ENCODE measurements around the gene EXTL2. TPM values are rescaled to one million over a fixed set of nuclear protein-coding genes. Genes with fewer than 3 reads are reported as not detected.
A peak's percentile ranks its signal among the peaks of the same experiment; 100 is the strongest.

The EXTL2 gene
- total RNA-seq, 2 donors from 2014 or later, result 12.5 to 17.1 TPM

GRCh38 chr1:100921110-100921706 is 26.6 kb upstream of the EXTL2 start:
- ATAC-seq, result no peak
- Histone ChIP-seq H3K27me3 (no peaks in the 10 kb centered on the region), H3K4me3 (no peak overlapping the region), H3K27ac (no peak overlapping the region), H3K9me3 (peaks cover 0 to 3% (median 0%) of the 10 kb centered on the region in 3 donors), H3K36me3 (replicated peaks in 1 of 2; ENCODE audit: insufficient read depth in 1 of 2, low read depth in 2 of 2) (no peaks in the 10 kb centered on the region), H3K4me1 (no peaks in the 10 kb centered on the region)
- intact Hi-C loops (cut with DNase I), result loop anchor here (10.0 kb wide), 1 partner anchor 364 kb away; no protein-coding TSS in a partner anchor
- 42 to 43% methylated on average over 3 of the region's 3 CpGs for WGBS, 2 donors
- DNase-seq, result no peak
- TF ChIP-seq POLR2A (IDR thresholded peaks at IDR 0.05) (no peak), CTCF (IDR thresholded peaks at IDR 0.05) (peak; percentile 26 to 70 (median 64))

DNA sequence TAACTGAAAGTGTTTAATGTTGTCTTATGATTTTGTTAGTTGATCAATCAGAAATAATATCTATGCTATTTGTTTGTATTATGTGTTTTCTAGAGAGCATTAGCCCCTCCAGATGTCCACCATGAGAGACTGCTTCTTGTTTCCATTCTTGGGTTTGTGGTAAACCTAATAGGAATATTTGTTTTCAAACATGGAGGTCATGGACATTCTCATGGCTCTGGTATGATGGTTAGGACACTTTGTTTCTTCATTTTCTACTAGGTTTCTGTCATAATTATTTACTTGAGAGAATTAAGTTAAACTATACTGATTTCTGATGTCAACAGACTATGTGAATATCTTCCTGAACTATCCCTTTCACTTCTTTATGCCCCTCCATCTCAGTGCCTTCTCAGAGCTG is 17.4 kb upstream of the EXTL2 start:
- TF ChIP-seq POLR2A (IDR thresholded peaks at IDR 0.05) (no peak), CTCF (IDR thresholded peaks at IDR 0.05) (no peak)
- H3K27me3 ChIP-seq, result no peaks in the 10 kb centered on the region
- H3K9me3 ChIP-seq, result no peaks in the 10 kb centered on the region
- H3K4me3 ChIP-seq, result no peak overlapping the region
- peaks cover 0 to 32% of the 10 kb centered on the region in 2 donors for H3K36me3 ChIP-seq (replicated peaks in 1 of 2; ENCODE audit: insufficient read depth in 1 of 2, low read depth in 2 of 2)
- no peaks in the 10 kb centered on the region for H3K4me1 ChIP-seq
- intact Hi-C loops (cut with DNase I), result no loop called here
- no peak overlapping the region for H3K27ac ChIP-seq
- no peak for DNase-seq
- ATAC-seq, result no peak

- peaks cover 0 to 27% of the 10 kb centered on the region in 2 donors for H3K36me3 ChIP-seq (replicated peaks in 1 of 2; ENCODE audit: insufficient read depth in 1 of 2, low read depth in 2 of 2)
- intact Hi-C loops (cut with DNase I), result no loop called here
- no peak overlapping the region for H3K4me3 ChIP-seq
- TF ChIP-seq CTCF (IDR thresholded peaks at IDR 0.05), result no peak
- TF ChIP-seq POLR2A (IDR thresholded peaks at IDR 0.05), result no peak
- ATAC-seq (no peak), DNase-seq (no peak)
- H3K27me3 ChIP-seq, result no peaks in the 10 kb centered on the region
- H3K4me1 ChIP-seq, result no peaks in the 10 kb centered on the region
- no peak overlapping the region for H3K27ac ChIP-seq
- H3K9me3 ChIP-seq, result no peaks in the 10 kb centered on the region
Observed at GRCh38 chr1:100909018-100909417, 14.4 kb upstream of the EXTL2 start.

GRCh38 chr1:100907887-100908286 is 13.2 kb upstream of the EXTL2 start:
- no peaks in the 10 kb centered on the region for H3K4me1 ChIP-seq
- intact Hi-C loops (cut with DNase I), result no loop called here
- WGBS, 2 donors, result 96 to 100% methylated on average over 1 of the region's 1 CpG
- ATAC-seq (no peak), DNase-seq (no peak)
- no peak overlapping the region for H3K27ac ChIP-seq
- no peak for TF ChIP-seq CTCF (IDR thresholded peaks at IDR 0.05)
- no peaks in the 10 kb centered on the region for H3K27me3 ChIP-seq
- H3K9me3 ChIP-seq, result no peaks in the 10 kb centered on the region
- H3K36me3 ChIP-seq (replicated peaks in 1 of 2; ENCODE audit: insufficient read depth in 1 of 2, low read depth in 2 of 2), result peaks cover 0 to 22% of the 10 kb centered on the region in 2 donors
- H3K4me3 ChIP-seq, result no peak overlapping the region

GRCh38 chr1:100905181-100905580 is 10.5 kb upstream of the EXTL2 start:
- intact Hi-C loops (cut with DNase I), result no loop called here
- no peak overlapping the region for H3K4me3 ChIP-seq
- WGBS, 2 donors, result 97 to 98% methylated on average over 3 of the region's 3 CpGs
- H3K36me3 ChIP-seq (replicated peaks in 1 of 2; ENCODE audit: insufficient read depth in 1 of 2, low read depth in 2 of 2), result peaks cover 0 to 11% of the 10 kb centered on the region in 2 donors
- H3K27me3 ChIP-seq, result no peaks in the 10 kb centered on the region
- DNase-seq (no peak), ATAC-seq (no peak)
- H3K4me1 ChIP-seq, result no peaks in the 10 kb centered on the region
- TF ChIP-seq CTCF (IDR thresholded peaks at IDR 0.05), result no peak
- no peak for TF ChIP-seq POLR2A (IDR thresholded peaks at IDR 0.05)
- no peaks in the 10 kb centered on the region for H3K9me3 ChIP-seq
- no peak overlapping the region for H3K27ac ChIP-seq

Measured in body of pancreas (tissue), 4 donors.